Stimulated activated effector memory CD8-positive, alpha-beta T cell treated with anti-CD3 and anti-CD28 coated beads, Interleukin-12 subunit alpha, Interleukin-12 subunit beta, amount 100 ng/mL, for 72 hours (primary cell): ENCODE results near the gene TBL1X.

Experiments
- ATAC-seq: fragments of 150-1000 bp; cut with Tn5 transposase; 2 replicates; pipeline ENCODE4 v1.10.0; 2021
- DNase-seq, 2 donors: peaks; one replicate each; pipeline ENCODE4 v3.0.0; 2021 to 2022; ENCODE audit warnings: low spot score in 2 of 2
- H3K27ac Mint-ChIP-seq: one replicate; pipeline ENCODE4 v1.8.0; 2022; ENCODE audit warnings: mild to moderate bottlenecking, mixed read lengths
- H3K36me3 Mint-ChIP-seq: one replicate; pipeline ENCODE4 v1.8.0; 2022; ENCODE audit warnings: mild to moderate bottlenecking, mixed read lengths
- H3K4me1 Mint-ChIP-seq: one replicate; pipeline ENCODE4 v1.8.0; 2022; ENCODE audit warnings: mixed read lengths
- H3K4me3 Mint-ChIP-seq: one replicate; pipeline ENCODE4 v1.8.0; 2022; ENCODE audit warnings: mild to moderate bottlenecking, mixed read lengths
- H3K9me3 Mint-ChIP-seq: one replicate; pipeline ENCODE4 v1.8.0; 2022; ENCODE audit warnings: mixed read lengths

The TBL1X gene

GRCh38 chrX:9561199-9561598, 96.3 kb downstream of the TBL1X start:
- no peak overlapping the region for H3K4me3 Mint-ChIP-seq
- ATAC-seq (no peak), DNase-seq (no peak)
- peaks cover 29% of the 10 kb centered on the region for H3K4me1 Mint-ChIP-seq
- no peak overlapping the region for H3K27ac Mint-ChIP-seq
- H3K36me3 Mint-ChIP-seq, result no peaks in the 10 kb centered on the region
- no peaks in the 10 kb centered on the region for H3K9me3 Mint-ChIP-seq

GRCh38 chrX:9562851-9563250, 98.0 kb downstream of the TBL1X start:
- Mint-ChIP-seq H3K9me3 (no peaks in the 10 kb centered on the region), H3K27ac (no peak overlapping the region), H3K36me3 (no peaks in the 10 kb centered on the region), H3K4me1 (peaks cover 20% of the 10 kb centered on the region), H3K4me3 (no peak overlapping the region)
- DNase-seq (no peak), ATAC-seq (no peak)

GRCh38 chrX:9566150-9566621, 101.3 kb downstream of the TBL1X start:
- Mint-ChIP-seq H3K4me1 (peaks cover 17% of the 10 kb centered on the region), H3K4me3 (no peak overlapping the region), H3K36me3 (no peaks in the 10 kb centered on the region), H3K9me3 (no peaks in the 10 kb centered on the region), H3K27ac (no peak overlapping the region)
- ATAC-seq (peak; percentile 55), DNase-seq (no peak)

- no peak for DNase-seq
- ATAC-seq, result no peak
- H3K27ac Mint-ChIP-seq, result no peak overlapping the region
- no peaks in the 10 kb centered on the region for H3K9me3 Mint-ChIP-seq
- no peaks in the 10 kb centered on the region for H3K36me3 Mint-ChIP-seq
- no peak overlapping the region for H3K4me3 Mint-ChIP-seq
- H3K4me1 Mint-ChIP-seq, result peaks cover 34% of the 10 kb centered on the region
Measured at GRCh38 chrX:9569876-9570301, 105.0 kb downstream of the TBL1X start.

GRCh38 chrX:9573282-9574106, 108.6 kb downstream of the TBL1X start:
- no peaks in the 10 kb centered on the region for H3K36me3 Mint-ChIP-seq
- DNase-seq (no peak), ATAC-seq (no peak)
- no peak overlapping the region for H3K27ac Mint-ChIP-seq
- no peak overlapping the region for H3K4me3 Mint-ChIP-seq
- peaks cover 29% of the 10 kb centered on the region for H3K4me1 Mint-ChIP-seq
- H3K9me3 Mint-ChIP-seq, result no peaks in the 10 kb centered on the region

GRCh38 chrX:9576059-9576458, 111.2 kb downstream of the TBL1X start:
- ATAC-seq (no peak), DNase-seq (no peak)
- Mint-ChIP-seq H3K36me3 (no peaks in the 10 kb centered on the region), H3K4me3 (no peak overlapping the region), H3K9me3 (no peaks in the 10 kb centered on the region), H3K27ac (no peak overlapping the region), H3K4me1 (peaks cover 36% of the 10 kb centered on the region)

- Mint-ChIP-seq H3K36me3 (no peaks in the 10 kb centered on the region), H3K27ac (no peak overlapping the region), H3K4me1 (peaks cover 26% of the 10 kb centered on the region), H3K4me3 (no peak overlapping the region), H3K9me3 (no peaks in the 10 kb centered on the region)
- ATAC-seq (no peak), DNase-seq (no peak)
Measured at GRCh38 chrX:9577555-9577954, 112.7 kb downstream of the TBL1X start.

GRCh38 chrX:9578083-9578779, 113.4 kb downstream of the TBL1X start:
- Mint-ChIP-seq H3K9me3 (no peaks in the 10 kb centered on the region), H3K36me3 (no peaks in the 10 kb centered on the region), H3K27ac (no peak overlapping the region), H3K4me1 (peaks cover 23% of the 10 kb centered on the region), H3K4me3 (no peak overlapping the region)
- DNase-seq, result no peak
- no peak for ATAC-seq

GRCh38 chrX:9581771-9582385, 117.0 kb downstream of the TBL1X start:
- no peak for DNase-seq
- no peaks in the 10 kb centered on the region for H3K9me3 Mint-ChIP-seq

GRCh38 chrX:9582956-9583355, 118.1 kb downstream of the TBL1X start:
- Mint-ChIP-seq H3K9me3 (no peaks in the 10 kb centered on the region), H3K4me1 (peaks cover 32% of the 10 kb centered on the region), H3K27ac (no peak overlapping the region), H3K4me3 (no peak overlapping the region), H3K36me3 (no peaks in the 10 kb centered on the region)
- ATAC-seq (no peak), DNase-seq (no peak)

More at GRCh38 chrX:9581771-9582385, 117.0 kb downstream of the TBL1X start:
- Mint-ChIP-seq H3K4me3 (no peak overlapping the region), H3K36me3 (no peaks in the 10 kb centered on the region), H3K4me1 (peaks cover 25% of the 10 kb centered on the region), H3K27ac (no peak overlapping the region)
- no peak for ATAC-seq

GRCh38 chrX:9586992-9587392, 122.1 kb downstream of the TBL1X start:
- Mint-ChIP-seq H3K27ac (no peak overlapping the region), H3K4me1 (peaks cover 26% of the 10 kb centered on the region), H3K9me3 (no peaks in the 10 kb centered on the region), H3K36me3 (no peaks in the 10 kb centered on the region), H3K4me3 (no peak overlapping the region)
- DNase-seq (no peak), ATAC-seq (no peak)

GRCh38 chrX:9587642-9588041, 122.8 kb downstream of the TBL1X start:
- H3K4me3 Mint-ChIP-seq, result no peak overlapping the region
- H3K4me1 Mint-ChIP-seq, result peaks cover 28% of the 10 kb centered on the region
- no peak overlapping the region for H3K27ac Mint-ChIP-seq
- H3K9me3 Mint-ChIP-seq, result no peaks in the 10 kb centered on the region
- H3K36me3 Mint-ChIP-seq, result no peaks in the 10 kb centered on the region
- peak; percentile 46 for ATAC-seq
- no peak for DNase-seq

GRCh38 chrX:9591496-9591895, 126.6 kb downstream of the TBL1X start:
- Mint-ChIP-seq H3K4me1 (peaks cover 22% of the 10 kb centered on the region), H3K27ac (no peak overlapping the region), H3K4me3 (no peak overlapping the region), H3K36me3 (no peaks in the 10 kb centered on the region), H3K9me3 (no peaks in the 10 kb centered on the region)
- DNase-seq, result no peak
- ATAC-seq, result no peak

- Mint-ChIP-seq H3K27ac (no peak overlapping the region), H3K4me3 (no peak overlapping the region), H3K36me3 (no peaks in the 10 kb centered on the region), H3K4me1 (peaks cover 11% of the 10 kb centered on the region), H3K9me3 (no peaks in the 10 kb centered on the region)
- ATAC-seq (no peak), DNase-seq (no peak)
Measured at GRCh38 chrX:9593756-9594155, 128.9 kb downstream of the TBL1X start.

- DNase-seq (no peak), ATAC-seq (no peak)
- H3K4me1 Mint-ChIP-seq, result peaks cover 11% of the 10 kb centered on the region
- no peak overlapping the region for H3K4me3 Mint-ChIP-seq
- H3K27ac Mint-ChIP-seq, result no peak overlapping the region
- H3K36me3 Mint-ChIP-seq, result no peaks in the 10 kb centered on the region
- no peaks in the 10 kb centered on the region for H3K9me3 Mint-ChIP-seq
Measured at GRCh38 chrX:9595174-9595573, 130.3 kb downstream of the TBL1X start.
